ENCODE data around the gene BDH2.

DNA sequence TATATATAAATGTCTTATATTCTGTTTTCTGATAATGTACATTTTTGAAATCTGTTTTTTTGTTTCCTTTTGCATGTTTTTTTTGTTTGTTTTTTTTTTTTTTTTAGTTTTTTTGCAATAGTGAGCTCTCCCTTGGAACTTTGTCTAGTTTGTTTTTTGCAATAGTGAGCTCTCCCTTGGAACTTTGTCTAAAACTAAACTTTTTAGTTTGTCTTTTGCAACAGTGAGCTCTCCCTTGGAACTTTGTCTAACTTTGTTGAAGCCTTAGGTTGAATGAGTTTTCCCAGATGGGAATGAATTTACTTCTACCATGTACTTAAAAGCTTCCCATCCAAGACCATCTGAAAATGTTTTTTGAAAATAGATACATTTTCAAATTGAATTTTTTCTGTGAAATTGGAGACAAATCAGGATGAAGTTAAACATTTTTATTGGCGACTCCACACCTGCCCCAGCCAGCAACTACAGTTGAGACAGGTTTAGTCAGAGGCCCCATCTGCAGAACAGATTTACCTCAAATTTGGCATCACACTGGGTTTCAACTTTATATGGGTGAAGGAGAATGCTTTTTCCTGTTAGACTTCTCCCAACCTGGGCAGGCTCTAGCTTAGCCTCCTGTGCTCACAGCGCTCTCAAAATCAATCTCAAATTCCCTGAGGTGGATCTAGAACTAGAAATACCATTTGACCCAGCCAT lies 39.0 kb downstream of the BDH2 start:
- TF ChIP-seq EP300 (IDR thresholded peaks at IDR 0.05): no peak
- TF ChIP-seq POLR2AphosphoS5 (IDR thresholded peaks at IDR 0.05): no peak
- TF ChIP-seq, protein P1, sequence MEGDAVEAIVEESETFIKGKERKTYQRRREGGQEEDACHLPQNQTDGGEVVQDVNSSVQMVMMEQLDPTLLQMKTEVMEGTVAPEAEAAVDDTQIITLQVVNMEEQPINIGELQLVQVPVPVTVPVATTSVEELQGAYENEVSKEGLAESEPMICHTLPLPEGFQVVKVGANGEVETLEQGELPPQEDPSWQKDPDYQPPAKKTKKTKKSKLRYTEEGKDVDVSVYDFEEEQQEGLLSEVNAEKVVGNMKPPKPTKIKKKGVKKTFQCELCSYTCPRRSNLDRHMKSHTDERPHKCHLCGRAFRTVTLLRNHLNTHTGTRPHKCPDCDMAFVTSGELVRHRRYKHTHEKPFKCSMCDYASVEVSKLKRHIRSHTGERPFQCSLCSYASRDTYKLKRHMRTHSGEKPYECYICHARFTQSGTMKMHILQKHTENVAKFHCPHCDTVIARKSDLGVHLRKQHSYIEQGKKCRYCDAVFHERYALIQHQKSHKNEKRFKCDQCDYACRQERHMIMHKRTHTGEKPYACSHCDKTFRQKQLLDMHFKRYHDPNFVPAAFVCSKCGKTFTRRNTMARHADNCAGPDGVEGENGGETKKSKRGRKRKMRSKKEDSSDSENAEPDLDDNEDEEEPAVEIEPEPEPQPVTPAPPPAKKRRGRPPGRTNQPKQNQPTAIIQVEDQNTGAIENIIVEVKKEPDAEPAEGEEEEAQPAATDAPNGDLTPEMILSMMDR (IDR thresholded peaks at IDR 0.05): no peak
- TF ChIP-seq POLR2A (IDR thresholded peaks at IDR 0.05; ENCODE audit: low read depth): no peak
